ENCODE measurements around the gene PPP1R11. TPM values are rescaled to one million over a fixed set of nuclear protein-coding genes. Genes with fewer than 3 reads are reported as not detected.

The PPP1R11 gene
- total and polyA plus RNA-seq, 2 experiments from 2014 or later, result 19.6 to 26.6 TPM

DNA sequence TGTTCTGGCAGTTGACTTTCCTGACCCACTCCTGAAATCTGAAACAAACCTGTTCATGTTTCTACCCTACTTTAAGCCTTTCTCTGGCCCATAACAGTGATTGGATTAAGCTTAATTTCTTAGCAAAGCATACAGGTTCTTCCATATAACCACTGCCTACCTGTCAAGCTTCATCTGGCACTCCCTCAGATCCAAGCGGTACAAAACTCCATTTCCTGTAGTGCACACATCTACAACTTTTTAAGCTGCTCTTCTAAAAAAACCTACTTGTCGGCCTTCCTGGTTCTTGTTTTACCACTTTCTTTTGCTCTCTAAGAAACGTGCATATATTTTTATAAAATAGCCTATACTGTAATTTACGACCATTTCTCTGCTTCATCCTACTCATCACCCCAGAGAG lies 916 bp upstream of the PPP1R11 start (continued):
- TF ChIP-seq, protein P1, sequence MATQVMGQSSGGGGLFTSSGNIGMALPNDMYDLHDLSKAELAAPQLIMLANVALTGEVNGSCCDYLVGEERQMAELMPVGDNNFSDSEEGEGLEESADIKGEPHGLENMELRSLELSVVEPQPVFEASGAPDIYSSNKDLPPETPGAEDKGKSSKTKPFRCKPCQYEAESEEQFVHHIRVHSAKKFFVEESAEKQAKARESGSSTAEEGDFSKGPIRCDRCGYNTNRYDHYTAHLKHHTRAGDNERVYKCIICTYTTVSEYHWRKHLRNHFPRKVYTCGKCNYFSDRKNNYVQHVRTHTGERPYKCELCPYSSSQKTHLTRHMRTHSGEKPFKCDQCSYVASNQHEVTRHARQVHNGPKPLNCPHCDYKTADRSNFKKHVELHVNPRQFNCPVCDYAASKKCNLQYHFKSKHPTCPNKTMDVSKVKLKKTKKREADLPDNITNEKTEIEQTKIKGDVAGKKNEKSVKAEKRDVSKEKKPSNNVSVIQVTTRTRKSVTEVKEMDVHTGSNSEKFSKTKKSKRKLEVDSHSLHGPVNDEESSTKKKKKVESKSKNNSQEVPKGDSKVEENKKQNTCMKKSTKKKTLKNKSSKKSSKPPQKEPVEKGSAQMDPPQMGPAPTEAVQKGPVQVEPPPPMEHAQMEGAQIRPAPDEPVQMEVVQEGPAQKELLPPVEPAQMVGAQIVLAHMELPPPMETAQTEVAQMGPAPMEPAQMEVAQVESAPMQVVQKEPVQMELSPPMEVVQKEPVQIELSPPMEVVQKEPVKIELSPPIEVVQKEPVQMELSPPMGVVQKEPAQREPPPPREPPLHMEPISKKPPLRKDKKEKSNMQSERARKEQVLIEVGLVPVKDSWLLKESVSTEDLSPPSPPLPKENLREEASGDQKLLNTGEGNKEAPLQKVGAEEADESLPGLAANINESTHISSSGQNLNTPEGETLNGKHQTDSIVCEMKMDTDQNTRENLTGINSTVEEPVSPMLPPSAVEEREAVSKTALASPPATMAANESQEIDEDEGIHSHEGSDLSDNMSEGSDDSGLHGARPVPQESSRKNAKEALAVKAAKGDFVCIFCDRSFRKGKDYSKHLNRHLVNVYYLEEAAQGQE (IDR thresholded peaks at IDR 0.05; ENCODE audit: unreplicated experiment), result no peak
- TF ChIP-seq NANOG (IDR thresholded peaks at IDR 0.05; ENCODE audit: borderline replicate concordance) (no peak), JUNB (IDR thresholded peaks at IDR 0.05; ENCODE audit: unreplicated experiment) (no peak), STAT1 (IDR thresholded peaks at IDR 0.05; ENCODE audit: unreplicated experiment) (no peak), CREB1 (CRISPR knock-in tag; IDR thresholded peaks at IDR 0.05; ENCODE audit: low read depth) (no peak)
- TF ChIP-seq, protein P2, sequence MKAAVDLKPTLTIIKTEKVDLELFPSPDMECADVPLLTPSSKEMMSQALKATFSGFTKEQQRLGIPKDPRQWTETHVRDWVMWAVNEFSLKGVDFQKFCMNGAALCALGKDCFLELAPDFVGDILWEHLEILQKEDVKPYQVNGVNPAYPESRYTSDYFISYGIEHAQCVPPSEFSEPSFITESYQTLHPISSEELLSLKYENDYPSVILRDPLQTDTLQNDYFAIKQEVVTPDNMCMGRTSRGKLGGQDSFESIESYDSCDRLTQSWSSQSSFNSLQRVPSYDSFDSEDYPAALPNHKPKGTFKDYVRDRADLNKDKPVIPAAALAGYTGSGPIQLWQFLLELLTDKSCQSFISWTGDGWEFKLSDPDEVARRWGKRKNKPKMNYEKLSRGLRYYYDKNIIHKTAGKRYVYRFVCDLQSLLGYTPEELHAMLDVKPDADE (IDR thresholded peaks at IDR 0.05), result no peak

DNA sequence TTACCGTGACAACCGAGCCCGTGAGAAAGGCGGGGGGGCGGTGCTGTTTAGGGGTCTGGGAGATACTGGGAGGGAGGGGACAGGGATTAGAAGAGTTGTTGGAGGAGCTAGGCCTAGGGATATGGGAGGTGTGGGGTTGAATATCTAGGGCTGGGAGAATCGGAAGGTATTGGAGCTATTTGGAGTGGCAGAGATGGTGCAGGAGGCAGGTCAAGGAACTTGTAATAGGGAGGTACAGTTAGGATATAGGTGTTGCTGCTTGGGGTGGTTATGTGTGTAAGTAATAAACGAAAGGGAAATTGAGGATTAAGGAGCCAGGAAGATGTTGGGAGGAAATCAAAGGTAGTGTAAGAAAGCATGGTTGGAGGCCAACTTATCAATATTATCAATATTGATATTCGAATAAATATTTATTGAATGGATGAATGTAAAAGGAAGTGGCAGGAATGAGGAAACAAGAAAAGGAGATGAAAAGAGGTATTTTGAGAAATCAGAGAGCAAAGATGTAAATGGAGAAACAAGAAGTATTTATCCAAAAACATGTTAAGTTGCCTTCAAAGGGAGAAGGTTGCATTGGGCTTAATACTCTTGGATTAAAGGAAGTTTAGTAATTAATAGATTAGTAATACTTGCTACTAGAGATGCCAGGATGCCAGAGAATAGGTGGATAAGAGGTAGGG lies 602 bp downstream of the PPP1R11 start:
- ATAC-seq, result peak; percentile 72; the same call in 2 of the 3 replicates
- TF ChIP-seq POLR2AphosphoS5 (IDR thresholded peaks at IDR 0.05; ENCODE audit: low read depth) (no peak), ZNF462 (CRISPR knock-in tag; IDR thresholded peaks at IDR 0.05) (no peak), ZNF331 (CRISPR knock-in tag; IDR thresholded peaks at IDR 0.05; ENCODE audit: low read depth) (no peak)
- TF ChIP-seq, protein P1 (IDR thresholded peaks at IDR 0.05; ENCODE audit: unreplicated experiment), result no peak
- Histone ChIP-seq H3K4me3 (peak overlapping the region; percentile 87), H3K79me2 (replicated peaks; ENCODE audit: insufficient read depth) (no peaks in the 10 kb centered on the region), H3K4me2 (peak overlapping the region; percentile 77), H3K27ac (ENCODE audit: low read depth) (no peak overlapping the region), H3K4me1 (ENCODE audit: insufficient read depth) (peaks cover 16% of the 10 kb centered on the region), H3K27me3 (ENCODE audit: insufficient read depth) (peaks cover 32% of the 10 kb centered on the region), H2AFZ (no peak overlapping the region), H3K36me3 (ENCODE audit: insufficient read depth) (no peaks in the 10 kb centered on the region), H3K9me2 (ENCODE audit: insufficient read depth) (peaks cover 2% of the 10 kb centered on the region; the same call in 1 of the 2 replicates), H4K20me1 (replicated peaks; ENCODE audit: insufficient read depth) (peaks cover 5% of the 10 kb centered on the region; the same call in 1 of the 2 replicates), H3F3A (replicated peaks; ENCODE audit: low read depth) (peaks cover 11% of the 10 kb centered on the region; the same call in 1 of the 2 replicates)
- H3K27me3 Mint-ChIP-seq (ENCODE audit: insufficient read depth, low read depth, poor library complexity), result peaks cover 31% of the 10 kb centered on the region
- peak; percentile 96 for DNase-seq (ENCODE audit: low spot score)
- peaks cover 4% of the 10 kb centered on the region; the same call in 2 of the 3 replicates for H3K36me3 Mint-ChIP-seq (ENCODE audit: low read depth)
- H3K4me1 Mint-ChIP-seq, result peaks cover 24% of the 10 kb centered on the region
- H3K27ac Mint-ChIP-seq, result peak overlapping the region; percentile 88
- peak overlapping the region; percentile 87 for H3K4me3 Mint-ChIP-seq
- H3K9me3 Mint-ChIP-seq, result no peaks in the 10 kb centered on the region
